ENCODE measurements around the gene PRXL2A. TPM values are rescaled to one million over a fixed set of nuclear protein-coding genes. Genes with fewer than 3 reads are reported as not detected.

The PRXL2A gene
- total RNA-seq, 2 donors from 2014 or later, result 101 to 127 TPM

GRCh38 chr10:80427541-80427940 lies 19.2 kb downstream of the PRXL2A start:
- Histone ChIP-seq H3K9me3 (ENCODE audit: control insufficient read depth, low read length) (no peaks in the 10 kb centered on the region), H3K27me3 (ENCODE audit: control insufficient read depth, insufficient read depth, low read length, poor library complexity, severe bottlenecking) (no peaks in the 10 kb centered on the region), H3K27ac (ENCODE audit: low read depth, low read length) (no peak overlapping the region), H3K4me1 (ENCODE audit: control insufficient read depth, insufficient read depth, low read length) (no peaks in the 10 kb centered on the region), H3K4me3 (ENCODE audit: low read length) (no peak overlapping the region), H3K9ac (ENCODE audit: extremely low read depth, low read length, poor library complexity, severe bottlenecking) (no peak overlapping the region), H3K36me3 (ENCODE audit: control insufficient read depth, insufficient read depth, low read length) (peaks cover 83% of the 10 kb centered on the region)
- Mint-ChIP-seq H3K27ac (peak overlapping the region; percentile 20), H3K4me3 (no peak overlapping the region), H3K36me3 (ENCODE audit: low read depth) (peaks cover 85% of the 10 kb centered on the region), H3K4me1 (no peaks in the 10 kb centered on the region), H3K9me3 (no peaks in the 10 kb centered on the region), H3K27me3 (ENCODE audit: insufficient read depth) (no peaks in the 10 kb centered on the region)
- WGBS, 2 experiments (ENCODE audit: insufficient coverage in 1 of 2, insufficient read length in 1 of 2), result 75 to 97% methylated on average over 1 to 2 of the region's 2 CpGs
- no peak for DNase-seq
- TF ChIP-seq, protein P1, sequence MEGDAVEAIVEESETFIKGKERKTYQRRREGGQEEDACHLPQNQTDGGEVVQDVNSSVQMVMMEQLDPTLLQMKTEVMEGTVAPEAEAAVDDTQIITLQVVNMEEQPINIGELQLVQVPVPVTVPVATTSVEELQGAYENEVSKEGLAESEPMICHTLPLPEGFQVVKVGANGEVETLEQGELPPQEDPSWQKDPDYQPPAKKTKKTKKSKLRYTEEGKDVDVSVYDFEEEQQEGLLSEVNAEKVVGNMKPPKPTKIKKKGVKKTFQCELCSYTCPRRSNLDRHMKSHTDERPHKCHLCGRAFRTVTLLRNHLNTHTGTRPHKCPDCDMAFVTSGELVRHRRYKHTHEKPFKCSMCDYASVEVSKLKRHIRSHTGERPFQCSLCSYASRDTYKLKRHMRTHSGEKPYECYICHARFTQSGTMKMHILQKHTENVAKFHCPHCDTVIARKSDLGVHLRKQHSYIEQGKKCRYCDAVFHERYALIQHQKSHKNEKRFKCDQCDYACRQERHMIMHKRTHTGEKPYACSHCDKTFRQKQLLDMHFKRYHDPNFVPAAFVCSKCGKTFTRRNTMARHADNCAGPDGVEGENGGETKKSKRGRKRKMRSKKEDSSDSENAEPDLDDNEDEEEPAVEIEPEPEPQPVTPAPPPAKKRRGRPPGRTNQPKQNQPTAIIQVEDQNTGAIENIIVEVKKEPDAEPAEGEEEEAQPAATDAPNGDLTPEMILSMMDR (conservative IDR thresholded peaks at IDR 0.05), result no peak

DNA sequence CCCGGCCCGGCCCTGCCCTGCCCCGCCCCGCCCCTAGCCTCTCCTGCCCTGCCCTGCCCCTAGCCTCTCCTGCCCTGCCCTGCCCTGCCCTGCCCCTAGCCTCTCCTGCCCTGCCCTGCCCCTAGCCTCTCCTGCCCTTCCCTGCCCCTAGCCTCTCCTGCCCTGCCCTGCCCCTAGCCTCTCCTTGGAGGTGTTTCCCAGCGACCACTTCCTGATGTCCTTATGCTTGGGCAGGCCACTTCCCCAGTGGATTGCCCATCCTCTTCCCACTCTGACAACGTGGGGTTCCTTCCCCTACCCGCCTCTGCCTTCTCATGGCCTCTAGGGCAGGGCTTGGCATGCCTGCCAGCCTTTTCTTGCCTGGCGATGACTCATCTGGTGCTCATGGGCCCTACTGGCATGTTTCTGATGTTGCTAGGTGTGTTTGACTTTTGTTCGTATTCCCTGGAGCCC lies 21.2 kb downstream of the PRXL2A start:
- no peak for DNase-seq
- H3K9me3 Mint-ChIP-seq, result no peaks in the 10 kb centered on the region
- TF ChIP-seq, protein P1 (conservative IDR thresholded peaks at IDR 0.05), result no peak
- no peak overlapping the region for H3K4me3 Mint-ChIP-seq
- no peak overlapping the region for H3K27ac Mint-ChIP-seq
- H3K4me3 ChIP-seq (ENCODE audit: low read length), result no peak overlapping the region
- 91 to 92% methylated on average over 4 to 9 of the region's 9 CpGs for WGBS, 2 experiments (ENCODE audit: insufficient coverage in 1 of 2, insufficient read length in 1 of 2)
- H3K9ac ChIP-seq (ENCODE audit: extremely low read depth, low read length, poor library complexity, severe bottlenecking), result no peak overlapping the region
- peaks cover 3% of the 10 kb centered on the region for H3K4me1 ChIP-seq (ENCODE audit: control insufficient read depth, insufficient read depth, low read length)
- H3K4me1 Mint-ChIP-seq, result peaks cover 9% of the 10 kb centered on the region
- H3K27me3 ChIP-seq (ENCODE audit: control insufficient read depth, insufficient read depth, low read length, poor library complexity, severe bottlenecking), result no peaks in the 10 kb centered on the region
- no peaks in the 10 kb centered on the region for H3K9me3 ChIP-seq (ENCODE audit: control insufficient read depth, low read length)
- H3K27ac ChIP-seq (ENCODE audit: low read depth, low read length), result no peak overlapping the region
- peaks cover 75% of the 10 kb centered on the region for H3K36me3 ChIP-seq (ENCODE audit: control insufficient read depth, insufficient read depth, low read length)
- peaks cover 82% of the 10 kb centered on the region for H3K36me3 Mint-ChIP-seq (ENCODE audit: low read depth)
- H3K27me3 Mint-ChIP-seq (ENCODE audit: insufficient read depth), result no peaks in the 10 kb centered on the region

GRCh38 chr10:80433134-80433533 lies 24.8 kb downstream of the PRXL2A start:
- Mint-ChIP-seq H3K27ac (no peak overlapping the region), H3K9me3 (no peaks in the 10 kb centered on the region), H3K27me3 (ENCODE audit: insufficient read depth) (no peaks in the 10 kb centered on the region), H3K4me1 (peaks cover 28% of the 10 kb centered on the region), H3K4me3 (no peak overlapping the region), H3K36me3 (ENCODE audit: low read depth) (peaks cover 51% of the 10 kb centered on the region)
- Histone ChIP-seq H3K9me3 (ENCODE audit: control insufficient read depth, low read length) (no peaks in the 10 kb centered on the region), H3K4me1 (ENCODE audit: control insufficient read depth, insufficient read depth, low read length) (peaks cover 9% of the 10 kb centered on the region), H3K27ac (ENCODE audit: low read depth, low read length) (no peak overlapping the region), H3K36me3 (ENCODE audit: control insufficient read depth, insufficient read depth, low read length) (peaks cover 40% of the 10 kb centered on the region), H3K4me3 (ENCODE audit: low read length) (no peak overlapping the region), H3K9ac (ENCODE audit: extremely low read depth, low read length, poor library complexity, severe bottlenecking) (no peak overlapping the region), H3K27me3 (ENCODE audit: control insufficient read depth, insufficient read depth, low read length, poor library complexity, severe bottlenecking) (no peaks in the 10 kb centered on the region)
- DNase-seq, result no peak
- WGBS, 2 experiments (ENCODE audit: insufficient coverage in 1 of 2, insufficient read length in 1 of 2), result 90 to 100% methylated on average over 3 of the region's 3 CpGs
- TF ChIP-seq, protein P1 (conservative IDR thresholded peaks at IDR 0.05), result no peak
